Measurements from ENCODE around the gene ARHGEF3. TPM values are rescaled to one million over a fixed set of nuclear protein-coding genes. Genes with fewer than 3 reads are reported as not detected.

The ARHGEF3 gene
- total RNA-seq, 1 donor from 2014 or later, result 0.52 TPM

DNA sequence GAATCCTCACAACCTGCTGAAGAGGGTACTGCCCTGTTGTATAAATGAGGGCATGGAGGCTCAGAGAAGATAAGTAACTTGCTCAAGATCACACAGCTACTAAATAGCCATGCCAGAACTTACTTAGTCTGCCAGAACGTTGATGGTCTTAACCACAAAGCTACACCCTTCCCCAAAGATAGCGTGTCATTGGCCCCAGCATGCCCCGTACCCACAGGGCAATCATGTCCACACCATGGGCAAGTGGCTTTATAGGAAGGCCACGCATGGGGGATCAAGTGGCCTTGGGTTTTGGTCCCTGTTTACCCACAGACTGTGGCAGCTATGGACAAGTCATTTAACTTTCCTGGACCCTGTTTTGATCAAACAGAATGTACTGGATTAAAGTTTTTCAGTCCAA is 15.9 kb upstream of the ARHGEF3 start:
- no peak overlapping the region for H3K27ac ChIP-seq
- no peak overlapping the region for H3K9ac ChIP-seq
- no peaks in the 10 kb centered on the region for H3K4me1 ChIP-seq
- no peaks in the 10 kb centered on the region for H3K9me3 ChIP-seq (ENCODE audit: low read depth)
- no peaks in the 10 kb centered on the region for H3K36me3 ChIP-seq
- H4K20me1 ChIP-seq (ENCODE audit: low read depth), result no peaks in the 10 kb centered on the region
- no peak for TF ChIP-seq EZH2phosphoT487 (IDR thresholded peaks at IDR 0.05)
- H3K4me3 ChIP-seq, result no peak overlapping the region
- H3K4me1 Mint-ChIP-seq, result peaks cover 2% of the 10 kb centered on the region
- H3K27me3 ChIP-seq, result no peaks in the 10 kb centered on the region
- H2AFZ ChIP-seq (replicated peaks), result no peak overlapping the region
- H3K27ac Mint-ChIP-seq, result no peak overlapping the region
- no peak overlapping the region for H3K4me2 ChIP-seq
- no peaks in the 10 kb centered on the region for H3K36me3 Mint-ChIP-seq
- H3K9me3 Mint-ChIP-seq, result no peaks in the 10 kb centered on the region
- H3K27me3 Mint-ChIP-seq (ENCODE audit: insufficient read depth, low read depth), result peaks cover 3% of the 10 kb centered on the region
- no peak for DNase-seq (ENCODE audit: low spot score)
- no peaks in the 10 kb centered on the region for H3F3A ChIP-seq (ENCODE audit: low read depth)
- H3K4me3 Mint-ChIP-seq, result no peak overlapping the region
- H3K79me2 ChIP-seq (ENCODE audit: low read depth), result no peaks in the 10 kb centered on the region

DNA sequence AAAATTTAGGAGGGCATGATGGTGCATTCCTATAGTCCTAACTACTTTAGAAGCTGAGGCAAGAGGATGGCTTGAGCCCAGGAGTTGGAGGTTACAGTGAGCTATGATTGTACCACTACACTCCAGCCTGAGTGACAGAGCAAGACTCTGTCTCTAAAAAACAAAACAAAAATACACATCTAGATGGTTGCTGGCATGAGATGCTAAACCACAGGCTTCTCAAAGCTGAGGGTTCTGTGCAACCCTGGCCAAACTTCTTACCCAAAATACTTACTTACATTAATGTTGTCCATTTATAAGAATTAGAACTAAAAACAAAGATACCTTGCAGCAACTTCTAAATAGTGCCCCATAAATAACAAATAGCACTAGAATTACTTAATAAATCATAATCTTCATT is 14.3 kb upstream of the ARHGEF3 start:
- no peaks in the 10 kb centered on the region for H3K27me3 ChIP-seq
- H3K9me3 ChIP-seq (ENCODE audit: low read depth), result no peaks in the 10 kb centered on the region
- H3K79me2 ChIP-seq (ENCODE audit: low read depth), result no peaks in the 10 kb centered on the region
- H3F3A ChIP-seq (ENCODE audit: low read depth), result no peaks in the 10 kb centered on the region
- no peak overlapping the region for H3K4me2 ChIP-seq
- Mint-ChIP-seq H3K27me3 (ENCODE audit: insufficient read depth, low read depth) (peaks cover 3% of the 10 kb centered on the region), H3K4me3 (no peak overlapping the region), H3K9me3 (no peaks in the 10 kb centered on the region), H3K36me3 (no peaks in the 10 kb centered on the region), H3K27ac (no peak overlapping the region), H3K4me1 (peaks cover 7% of the 10 kb centered on the region)
- H3K4me3 ChIP-seq, result no peak overlapping the region
- no peaks in the 10 kb centered on the region for H3K36me3 ChIP-seq
- no peaks in the 10 kb centered on the region for H4K20me1 ChIP-seq (ENCODE audit: low read depth)
- no peak overlapping the region for H2AFZ ChIP-seq (replicated peaks)
- no peak overlapping the region for H3K27ac ChIP-seq
- no peaks in the 10 kb centered on the region for H3K4me1 ChIP-seq
- H3K9ac ChIP-seq, result no peak overlapping the region
- TF ChIP-seq, protein P1, sequence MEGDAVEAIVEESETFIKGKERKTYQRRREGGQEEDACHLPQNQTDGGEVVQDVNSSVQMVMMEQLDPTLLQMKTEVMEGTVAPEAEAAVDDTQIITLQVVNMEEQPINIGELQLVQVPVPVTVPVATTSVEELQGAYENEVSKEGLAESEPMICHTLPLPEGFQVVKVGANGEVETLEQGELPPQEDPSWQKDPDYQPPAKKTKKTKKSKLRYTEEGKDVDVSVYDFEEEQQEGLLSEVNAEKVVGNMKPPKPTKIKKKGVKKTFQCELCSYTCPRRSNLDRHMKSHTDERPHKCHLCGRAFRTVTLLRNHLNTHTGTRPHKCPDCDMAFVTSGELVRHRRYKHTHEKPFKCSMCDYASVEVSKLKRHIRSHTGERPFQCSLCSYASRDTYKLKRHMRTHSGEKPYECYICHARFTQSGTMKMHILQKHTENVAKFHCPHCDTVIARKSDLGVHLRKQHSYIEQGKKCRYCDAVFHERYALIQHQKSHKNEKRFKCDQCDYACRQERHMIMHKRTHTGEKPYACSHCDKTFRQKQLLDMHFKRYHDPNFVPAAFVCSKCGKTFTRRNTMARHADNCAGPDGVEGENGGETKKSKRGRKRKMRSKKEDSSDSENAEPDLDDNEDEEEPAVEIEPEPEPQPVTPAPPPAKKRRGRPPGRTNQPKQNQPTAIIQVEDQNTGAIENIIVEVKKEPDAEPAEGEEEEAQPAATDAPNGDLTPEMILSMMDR (IDR thresholded peaks at IDR 0.05), result no peak
- TF ChIP-seq EZH2 (IDR thresholded peaks at IDR 0.05), result no peak
- no peak for TF ChIP-seq EZH2phosphoT487 (IDR thresholded peaks at IDR 0.05)
- no peak for DNase-seq (ENCODE audit: low spot score)

DNA sequence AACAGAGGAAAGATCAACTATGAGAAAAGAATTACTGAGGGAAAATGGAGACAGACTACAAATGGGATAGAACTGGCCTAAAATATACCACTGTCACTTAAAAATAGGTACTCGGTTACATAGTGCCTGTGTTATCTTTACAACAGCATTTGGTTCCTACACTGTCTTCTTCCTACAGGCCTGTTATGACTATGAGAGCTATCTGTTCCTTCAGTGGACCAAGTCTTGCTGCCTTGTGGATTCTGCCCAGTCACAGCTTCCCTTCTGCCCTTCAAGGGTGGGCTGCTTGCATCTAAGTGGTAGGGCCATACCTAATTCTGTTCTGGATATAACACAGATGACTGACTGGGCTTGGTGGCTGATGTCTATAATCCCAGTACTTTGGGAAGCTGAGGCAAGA is 13.8 kb upstream of the ARHGEF3 start:
- H4K20me1 ChIP-seq (ENCODE audit: low read depth), result no peaks in the 10 kb centered on the region
- Mint-ChIP-seq H3K4me3 (no peak overlapping the region), H3K36me3 (no peaks in the 10 kb centered on the region), H3K4me1 (peaks cover 7% of the 10 kb centered on the region), H3K27me3 (ENCODE audit: insufficient read depth, low read depth) (peaks cover 3% of the 10 kb centered on the region), H3K9me3 (no peaks in the 10 kb centered on the region), H3K27ac (no peak overlapping the region)
- H3K9ac ChIP-seq, result no peak overlapping the region
- H3K9me3 ChIP-seq (ENCODE audit: low read depth), result no peaks in the 10 kb centered on the region
- H3K4me3 ChIP-seq, result no peak overlapping the region
- H3K27ac ChIP-seq, result no peak overlapping the region
- TF ChIP-seq, protein P1 (IDR thresholded peaks at IDR 0.05), result no peak
- TF ChIP-seq EZH2 (IDR thresholded peaks at IDR 0.05) (no peak), EZH2phosphoT487 (IDR thresholded peaks at IDR 0.05) (no peak)
- no peaks in the 10 kb centered on the region for H3K4me1 ChIP-seq
- no peaks in the 10 kb centered on the region for H3K79me2 ChIP-seq (ENCODE audit: low read depth)
- no peak overlapping the region for H2AFZ ChIP-seq (replicated peaks)
- H3K36me3 ChIP-seq, result no peaks in the 10 kb centered on the region
- no peak overlapping the region for H3K4me2 ChIP-seq
- no peaks in the 10 kb centered on the region for H3F3A ChIP-seq (ENCODE audit: low read depth)
- DNase-seq (ENCODE audit: low spot score), result no peak
- no peaks in the 10 kb centered on the region for H3K27me3 ChIP-seq

DNA sequence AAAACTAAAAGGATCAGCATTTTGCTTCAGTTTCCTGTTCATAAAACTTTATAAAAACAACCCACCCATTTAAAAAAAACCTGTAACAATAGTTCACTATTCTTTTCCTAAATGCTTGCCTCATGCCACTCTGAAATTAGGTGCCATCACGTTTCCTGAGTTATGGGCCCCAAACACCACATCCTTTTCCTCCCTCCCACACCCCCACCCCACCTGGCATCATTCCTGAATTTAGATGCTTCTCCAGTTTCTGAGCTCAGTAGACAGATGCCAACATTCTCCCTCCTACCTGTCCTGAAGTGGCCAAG is 11.9 kb upstream of the ARHGEF3 start:
- no peak overlapping the region for H3K27ac Mint-ChIP-seq

More for the DNA sequence above, 11.9 kb upstream of the ARHGEF3 start:
- H3K9ac ChIP-seq, result no peak overlapping the region
- no peak overlapping the region for H3K4me2 ChIP-seq
- H3K36me3 ChIP-seq, result no peaks in the 10 kb centered on the region
- H3F3A ChIP-seq (ENCODE audit: low read depth), result no peaks in the 10 kb centered on the region
- no peak overlapping the region for H3K4me3 ChIP-seq
- H3K27me3 ChIP-seq, result no peaks in the 10 kb centered on the region
- H4K20me1 ChIP-seq (ENCODE audit: low read depth), result no peaks in the 10 kb centered on the region
- no peak for DNase-seq (ENCODE audit: low spot score)
- no peaks in the 10 kb centered on the region for H3K9me3 Mint-ChIP-seq
- no peak overlapping the region for H2AFZ ChIP-seq (replicated peaks)
- peaks cover 3% of the 10 kb centered on the region for H3K27me3 Mint-ChIP-seq (ENCODE audit: insufficient read depth, low read depth)
- no peaks in the 10 kb centered on the region for H3K79me2 ChIP-seq (ENCODE audit: low read depth)
- H3K36me3 Mint-ChIP-seq, result no peaks in the 10 kb centered on the region
- no peak overlapping the region for H3K27ac ChIP-seq
- H3K4me1 ChIP-seq, result no peaks in the 10 kb centered on the region
- H3K4me3 Mint-ChIP-seq, result no peak overlapping the region
- peaks cover 7% of the 10 kb centered on the region for H3K4me1 Mint-ChIP-seq
- TF ChIP-seq EZH2phosphoT487 (IDR thresholded peaks at IDR 0.05) (no peak), EZH2 (IDR thresholded peaks at IDR 0.05) (no peak)
- TF ChIP-seq, protein P1 (IDR thresholded peaks at IDR 0.05), result no peak
- H3K9me3 ChIP-seq (ENCODE audit: low read depth), result no peaks in the 10 kb centered on the region

All from neural progenitor cell (in vitro differentiated cells).